NCI-H446 (cell line): Measurements from ENCODE around the gene TAF10.

Experiments
- DNase-seq, 2 experiments: peaks; one replicate each; lab custom pipeline; 2025; lab: John Stamatoyannopoulos, UW

The TAF10 gene

DNA sequence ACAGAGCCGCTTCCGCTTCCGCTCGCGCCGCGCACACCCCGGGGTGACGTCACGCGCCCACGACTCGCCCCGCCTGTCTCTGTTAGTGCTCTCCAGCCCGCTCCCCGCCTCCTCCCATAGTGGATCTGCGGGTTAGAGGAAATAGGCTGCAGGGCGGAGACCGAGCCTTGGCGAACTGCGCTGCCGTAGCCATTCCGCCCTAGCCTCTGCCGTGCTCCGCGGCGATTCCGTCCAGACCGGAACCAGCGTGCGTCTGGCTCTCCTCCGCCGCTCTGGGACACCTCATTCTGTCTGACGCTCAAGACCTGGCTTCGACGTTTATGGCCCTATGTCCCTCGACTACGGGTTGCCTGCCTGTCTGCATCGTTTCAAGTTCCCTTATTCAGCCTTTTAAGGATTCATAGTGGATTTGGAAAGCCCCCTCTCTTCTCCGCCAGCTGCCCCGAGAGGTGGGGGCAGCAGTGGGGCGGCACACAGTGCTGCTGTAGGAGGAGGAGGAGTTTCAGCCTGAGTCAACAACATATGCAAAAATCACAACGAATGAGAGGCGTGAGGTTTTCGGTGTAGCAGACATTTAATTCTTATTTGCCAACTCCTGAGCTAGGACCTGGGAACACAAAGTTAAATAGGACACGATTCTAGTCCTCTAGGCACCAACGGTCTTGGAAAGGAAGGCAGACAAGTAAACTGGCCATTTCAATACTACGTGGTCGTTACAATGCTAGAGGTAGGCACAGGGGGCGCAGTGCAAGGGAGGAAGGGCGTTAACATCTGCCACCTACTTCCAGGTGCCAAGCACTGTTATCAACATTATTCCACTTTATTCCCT lies at the start of gene TAF10:
TAF10 (minus strand) TSS at position 4 of the 829 bp plus-strand sequence. CDS start 27 bp downstream, outside the sequence.
- peak; percentile 77 to 93 for DNase-seq

DNA sequence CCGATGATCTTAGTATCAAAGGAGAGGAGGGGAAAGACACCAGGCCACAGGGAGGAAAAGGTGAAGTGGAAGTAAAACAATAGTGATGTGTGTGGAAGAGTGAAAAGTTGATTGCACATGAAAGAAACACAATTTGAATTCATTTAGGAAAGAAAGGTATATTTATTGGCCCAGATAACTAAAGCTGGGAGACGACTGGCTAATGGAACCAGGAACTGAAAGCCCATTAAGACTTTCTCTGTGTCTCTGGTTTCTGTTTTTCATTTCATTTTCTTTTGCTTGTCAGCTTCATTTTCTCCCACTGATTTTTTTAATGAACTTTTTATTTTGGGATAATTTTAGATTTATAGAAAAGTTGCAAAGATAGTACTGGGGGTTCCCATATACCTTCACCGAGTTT lies 48.7 kb upstream of the TAF10 start:
- DNase-seq = no peak

DNA sequence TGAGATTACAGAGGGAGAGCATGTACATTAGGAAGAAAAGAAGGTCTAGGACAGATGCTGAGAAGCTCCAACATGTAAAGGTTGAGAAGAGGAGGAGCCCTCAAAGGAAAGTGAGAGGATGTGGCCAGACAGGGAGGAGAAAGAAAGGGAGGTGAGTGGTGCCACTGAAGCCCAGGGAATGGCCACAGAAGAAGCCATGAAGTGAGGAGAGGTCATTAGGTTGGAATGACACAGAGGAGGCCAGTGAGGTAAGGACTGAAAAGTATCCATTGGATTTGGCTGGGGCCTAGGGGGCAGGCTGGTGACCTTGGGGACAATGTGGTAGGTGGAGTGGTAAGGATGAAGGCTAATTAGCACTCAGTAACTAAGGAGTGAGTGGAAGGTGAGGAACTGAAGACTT lies 46.6 kb upstream of the TAF10 start:
- no peak for DNase-seq

DNA sequence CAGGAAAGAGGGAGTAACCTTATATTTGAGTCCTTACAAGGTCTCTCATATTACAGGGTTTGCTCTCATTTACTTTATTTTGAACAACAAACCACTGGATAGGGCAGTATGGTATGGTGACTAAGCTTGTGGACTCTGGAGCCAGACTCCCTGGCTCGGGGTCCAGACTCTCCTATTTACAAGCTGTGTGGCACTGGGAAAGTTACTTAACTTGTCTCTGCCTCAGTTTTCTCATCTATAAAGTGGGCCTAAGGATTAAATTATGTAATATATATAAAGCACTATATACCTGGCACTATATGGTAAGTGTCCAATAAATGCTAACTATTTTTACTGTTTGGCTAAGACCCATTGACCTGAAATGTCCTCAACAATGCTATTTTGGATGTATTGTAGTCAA lies 45.3 kb upstream of the TAF10 start:
- DNase-seq = no peak

DNA sequence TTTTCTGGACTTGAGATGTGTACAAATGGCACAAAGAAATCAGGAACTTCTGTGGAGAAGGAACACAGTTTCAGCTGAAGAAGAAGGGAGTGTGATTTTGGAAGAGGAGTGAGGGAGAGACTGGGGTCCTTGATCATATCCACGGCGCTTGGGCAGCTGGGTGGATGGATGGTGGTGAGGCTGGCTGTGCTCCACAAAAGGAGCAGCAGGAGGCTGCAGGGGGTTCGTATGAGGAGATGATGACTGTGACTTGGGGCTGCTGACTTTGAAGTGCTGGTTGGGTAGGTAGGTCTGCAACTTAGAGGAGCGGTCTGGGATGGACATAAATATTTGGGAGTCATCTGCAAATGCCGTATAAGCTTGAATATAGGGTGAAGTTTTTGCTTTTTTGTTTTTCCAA lies 44.9 kb upstream of the TAF10 start:
- no peak for DNase-seq

DNA sequence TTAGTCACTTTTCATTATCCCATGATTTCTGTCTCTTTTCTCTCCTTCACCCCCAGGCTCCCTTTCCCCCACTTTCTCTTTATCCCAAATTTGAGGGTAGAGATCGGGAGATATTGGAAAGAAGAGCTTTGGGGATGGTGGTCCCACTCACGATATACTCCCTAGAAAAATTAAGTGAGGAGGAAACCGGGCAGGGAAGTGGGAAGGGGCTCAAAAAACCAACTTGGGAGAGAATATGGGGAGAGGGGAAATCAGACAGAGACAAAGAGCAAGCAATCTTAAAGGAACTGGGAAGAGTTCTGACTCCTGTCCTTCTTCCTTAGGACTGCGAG lies 44.5 kb upstream of the TAF10 start:
- DNase-seq = no peak

DNA sequence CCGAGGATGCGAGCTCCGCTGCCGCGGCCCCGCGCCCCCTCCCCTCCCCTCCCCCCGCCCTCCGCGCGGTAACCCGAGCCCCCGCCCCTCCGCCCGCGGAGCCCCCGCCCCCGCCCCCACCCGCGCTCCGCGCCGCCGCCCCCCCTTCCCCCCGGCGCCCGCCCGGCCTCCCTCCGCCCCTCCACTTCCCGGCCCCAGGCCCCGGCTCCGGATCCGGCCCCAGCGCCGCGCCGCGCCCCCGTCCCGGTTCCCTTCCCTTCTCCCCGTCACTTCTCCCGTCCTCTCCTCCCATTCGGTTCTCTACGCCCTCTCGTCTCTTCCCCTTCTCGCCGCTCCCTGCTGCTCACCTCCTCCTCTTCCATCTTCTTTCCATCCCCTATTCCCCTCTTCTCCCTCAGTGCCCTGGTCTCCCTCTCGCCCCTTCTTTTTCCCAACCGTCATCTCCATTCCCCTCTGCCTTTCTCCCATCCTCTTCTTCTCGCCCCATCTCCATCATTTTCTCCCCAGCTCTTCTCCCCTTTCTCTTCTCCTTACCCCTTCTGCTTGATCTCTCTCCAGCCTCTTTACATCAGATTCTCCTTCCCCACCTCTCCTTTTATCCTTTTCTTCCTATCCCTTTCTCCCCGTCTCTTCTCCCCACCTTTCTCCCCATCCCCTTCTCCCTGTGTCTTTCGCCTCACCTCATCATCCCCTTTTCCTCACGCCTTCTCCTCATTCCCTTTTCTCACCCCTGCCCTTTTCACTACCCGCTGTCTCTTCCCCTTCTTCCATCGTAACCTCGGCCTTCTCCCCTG lies 44.0 kb upstream of the TAF10 start, which contains the start of gene DCHS1:
DCHS1 (minus strand) TSS at position 20 of the 794 bp plus-strand sequence. CDS start 14,196 bp downstream, outside the sequence.
- DNase-seq = no peak

DNA sequence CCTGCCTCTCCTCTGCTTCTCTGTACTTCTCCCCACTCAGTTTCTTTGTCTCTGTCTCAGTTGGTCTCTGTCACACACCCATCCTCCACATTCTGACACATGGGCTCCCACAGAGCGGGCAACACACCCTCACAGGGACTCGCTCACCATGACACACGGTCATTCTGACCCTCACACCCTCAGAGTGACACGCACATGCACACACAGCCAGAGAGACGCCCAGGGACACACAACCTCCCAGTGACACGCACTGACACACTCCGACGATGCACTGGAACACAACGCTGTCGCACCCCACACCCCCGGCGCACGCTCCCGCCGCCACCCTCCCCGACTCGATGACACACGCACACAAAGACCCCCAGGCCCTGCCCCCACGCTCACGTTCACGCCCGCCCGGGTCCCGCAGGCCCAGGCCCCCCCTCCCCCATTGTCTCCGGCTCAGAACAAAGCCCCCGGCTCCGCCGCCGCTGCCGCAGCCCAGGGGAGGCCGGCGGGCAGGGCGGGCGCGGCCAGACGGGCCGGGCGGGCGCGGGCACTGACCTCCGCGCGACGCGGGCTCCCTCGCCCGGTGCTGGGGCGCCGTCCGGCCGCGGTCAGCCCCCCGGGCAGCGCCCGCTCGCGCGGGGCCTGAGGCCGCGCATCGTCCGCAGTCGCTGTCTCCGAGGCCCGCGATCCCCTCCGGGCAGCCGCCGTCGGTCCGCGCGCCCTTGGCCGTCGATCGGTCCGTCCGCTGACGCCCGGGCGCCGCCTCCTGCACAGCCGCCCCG lies 43.2 kb upstream of the TAF10 start:
- DNase-seq = no peak

DNA sequence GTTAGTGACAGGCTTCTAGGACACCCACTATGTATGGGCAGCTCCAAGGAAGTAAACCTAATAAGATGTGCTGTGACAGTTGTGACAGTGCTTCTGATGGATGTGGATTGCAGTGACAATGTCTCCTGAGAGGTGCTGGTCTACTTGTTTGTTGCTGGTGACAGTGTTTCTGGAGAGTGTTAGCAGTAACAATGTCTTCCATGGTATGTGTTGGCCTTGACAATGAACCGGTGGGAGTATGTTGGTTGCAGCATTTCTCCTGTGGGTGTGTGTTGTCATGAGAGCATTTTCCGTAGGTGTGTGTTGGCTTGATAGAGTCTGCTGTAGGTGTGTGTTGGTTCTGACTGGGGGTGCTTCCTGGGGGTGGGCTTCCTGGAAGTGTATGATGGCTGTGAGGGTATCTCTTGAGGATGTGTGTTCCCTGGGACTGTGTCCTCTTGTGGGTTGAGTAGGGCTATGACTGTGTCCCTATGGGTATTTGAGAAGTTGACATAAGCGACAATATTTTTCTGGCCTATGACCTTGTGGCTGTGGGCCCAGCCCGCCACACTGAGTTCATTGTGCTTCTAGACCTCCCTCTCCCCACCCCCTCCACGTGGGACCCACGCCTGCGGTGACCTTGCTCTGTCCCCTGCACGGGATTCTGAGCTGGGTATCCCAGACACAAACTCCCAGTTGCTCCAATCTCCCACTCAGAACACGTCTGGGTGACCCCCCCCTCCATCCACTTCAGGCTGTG lies 42.4 kb upstream of the TAF10 start:
- no peak for DNase-seq

DNA sequence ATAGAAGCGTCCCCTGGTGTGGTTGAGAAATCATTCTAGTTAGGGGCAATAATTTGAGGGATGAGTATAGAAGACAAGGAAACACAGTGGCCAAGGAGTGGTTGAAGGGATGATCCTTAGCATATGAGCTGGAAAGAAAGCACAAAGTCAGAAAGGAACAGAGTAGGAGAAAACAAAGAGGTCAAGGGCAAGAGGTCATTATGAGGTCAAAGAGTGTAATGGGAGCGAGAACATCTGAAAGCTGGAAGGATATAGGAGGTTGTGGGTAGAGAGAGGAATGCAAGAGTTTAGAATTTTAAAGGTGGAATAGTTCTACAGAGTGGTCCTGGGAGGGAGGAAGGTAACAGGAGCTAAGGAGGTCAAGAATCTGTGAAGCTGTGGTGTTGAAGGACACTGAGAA lies 41.6 kb upstream of the TAF10 start:
- DNase-seq = no peak

DNA sequence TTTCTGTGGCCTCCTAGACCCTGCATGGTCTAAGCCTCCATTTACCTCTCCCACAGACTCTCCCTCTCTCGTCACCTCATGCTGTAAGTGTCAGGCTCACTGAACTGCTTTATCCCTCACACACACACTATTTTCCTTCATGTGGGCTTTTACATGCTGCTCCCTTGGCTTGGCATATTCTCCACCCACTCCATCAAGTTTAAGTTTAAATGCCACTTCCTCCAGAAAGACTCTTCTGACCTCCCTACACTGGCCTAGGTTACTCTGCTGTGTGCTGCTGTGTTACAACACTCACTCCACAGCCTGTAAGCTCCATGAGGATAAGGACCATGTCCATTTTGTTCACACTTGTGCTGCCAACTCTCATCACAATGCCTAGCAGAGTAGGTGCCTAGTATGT lies 41.1 kb upstream of the TAF10 start:
- no peak for DNase-seq

DNA sequence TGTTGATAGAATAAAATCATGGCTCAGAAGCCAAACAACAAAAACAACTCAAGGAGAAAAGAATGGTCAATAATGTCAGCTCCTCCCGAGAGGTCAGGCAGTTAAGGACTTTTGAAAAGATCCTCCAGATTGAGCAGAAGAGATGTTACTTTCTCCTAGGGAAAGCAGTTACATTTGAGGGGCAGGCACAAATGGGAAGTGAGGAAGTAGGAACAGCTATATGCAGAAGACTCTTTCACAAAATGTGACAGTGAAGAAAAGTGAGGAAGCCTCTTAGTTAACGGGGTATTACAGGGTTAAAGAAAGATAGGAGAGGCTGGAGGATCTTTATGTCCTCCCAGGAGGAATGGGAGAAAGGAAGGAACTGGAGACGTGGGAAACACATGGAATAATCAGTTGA lies 40.2 kb upstream of the TAF10 start:
- no peak for DNase-seq

DNA sequence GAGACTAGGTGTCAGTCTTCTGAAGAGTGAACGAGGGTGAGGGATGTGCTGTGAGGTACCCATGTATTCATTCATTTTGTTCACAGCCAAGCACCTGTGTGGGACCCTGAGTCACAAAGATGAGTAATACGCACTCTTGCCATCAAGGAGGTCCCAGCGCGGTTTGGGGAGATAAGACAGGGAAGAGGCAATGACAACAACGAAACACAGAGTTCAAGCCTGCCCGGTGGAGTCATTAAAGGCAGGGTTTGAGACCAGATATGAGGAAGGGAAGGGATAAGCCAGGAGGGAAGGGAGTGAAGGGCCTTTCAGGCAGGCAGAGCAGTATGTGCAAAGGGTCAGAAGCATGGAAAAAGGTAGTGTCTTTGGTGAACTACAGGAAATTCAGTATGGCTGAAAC lies 39.0 kb upstream of the TAF10 start:
- DNase-seq = no peak

DNA sequence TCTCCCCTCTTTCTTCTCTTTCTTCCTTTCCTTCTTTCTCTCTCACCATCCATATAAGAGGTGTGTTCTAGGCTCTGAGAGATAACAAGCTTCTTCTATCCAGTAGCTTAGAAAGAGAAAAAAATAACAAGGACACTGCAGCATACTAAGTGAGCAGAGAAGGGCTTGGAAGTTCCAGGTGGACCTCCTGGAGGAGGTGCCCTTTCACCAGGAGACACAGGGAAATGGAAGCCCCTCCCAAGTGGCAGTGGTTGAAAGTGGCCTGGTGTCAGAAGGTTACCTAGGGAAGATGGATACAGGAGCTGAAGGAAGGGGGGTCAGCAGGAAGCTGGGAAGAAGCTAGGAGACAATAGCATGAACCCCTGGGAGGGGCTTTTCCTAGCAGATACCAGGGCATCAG lies 38.1 kb upstream of the TAF10 start:
- DNase-seq = no peak

DNA sequence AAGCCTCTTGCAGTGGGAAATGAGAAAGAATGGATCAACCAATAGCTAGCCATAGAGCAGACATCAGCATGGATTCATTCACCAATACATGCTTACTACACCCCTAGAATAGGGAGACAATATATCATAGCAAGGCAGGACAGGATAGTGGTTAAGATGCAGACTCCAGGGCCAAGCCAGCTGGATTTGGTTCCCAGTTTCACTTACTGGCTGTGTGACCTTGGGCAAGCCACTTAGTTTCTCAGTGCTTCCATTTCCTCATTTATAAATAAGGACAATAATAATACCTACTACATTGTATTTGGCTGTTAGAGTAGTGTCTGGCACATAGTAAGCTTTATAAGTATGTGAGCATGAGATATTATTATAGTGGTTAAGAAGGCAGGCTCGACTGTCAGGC lies 36.5 kb upstream of the TAF10 start:
- DNase-seq = no peak

DNA sequence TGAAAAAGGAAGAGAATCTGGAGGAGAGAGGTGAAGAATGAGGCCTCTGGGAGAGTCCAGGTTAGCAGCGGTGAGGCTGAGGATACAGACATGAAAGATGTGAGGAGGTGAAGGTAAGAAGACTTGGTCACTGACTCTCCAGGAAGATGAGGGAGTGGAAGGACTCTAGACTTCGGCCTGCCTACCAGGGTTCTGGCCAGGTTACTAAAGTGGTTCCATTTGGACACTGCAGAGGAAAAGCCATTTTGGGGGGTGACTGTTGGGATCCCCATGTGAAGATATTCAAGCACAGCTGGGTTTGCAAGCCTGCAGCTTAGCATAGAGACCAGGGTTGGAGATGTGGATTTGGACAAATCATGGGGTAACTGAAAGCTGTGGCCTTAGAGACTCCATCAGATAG lies 35.8 kb upstream of the TAF10 start:
- DNase-seq = no peak

DNA sequence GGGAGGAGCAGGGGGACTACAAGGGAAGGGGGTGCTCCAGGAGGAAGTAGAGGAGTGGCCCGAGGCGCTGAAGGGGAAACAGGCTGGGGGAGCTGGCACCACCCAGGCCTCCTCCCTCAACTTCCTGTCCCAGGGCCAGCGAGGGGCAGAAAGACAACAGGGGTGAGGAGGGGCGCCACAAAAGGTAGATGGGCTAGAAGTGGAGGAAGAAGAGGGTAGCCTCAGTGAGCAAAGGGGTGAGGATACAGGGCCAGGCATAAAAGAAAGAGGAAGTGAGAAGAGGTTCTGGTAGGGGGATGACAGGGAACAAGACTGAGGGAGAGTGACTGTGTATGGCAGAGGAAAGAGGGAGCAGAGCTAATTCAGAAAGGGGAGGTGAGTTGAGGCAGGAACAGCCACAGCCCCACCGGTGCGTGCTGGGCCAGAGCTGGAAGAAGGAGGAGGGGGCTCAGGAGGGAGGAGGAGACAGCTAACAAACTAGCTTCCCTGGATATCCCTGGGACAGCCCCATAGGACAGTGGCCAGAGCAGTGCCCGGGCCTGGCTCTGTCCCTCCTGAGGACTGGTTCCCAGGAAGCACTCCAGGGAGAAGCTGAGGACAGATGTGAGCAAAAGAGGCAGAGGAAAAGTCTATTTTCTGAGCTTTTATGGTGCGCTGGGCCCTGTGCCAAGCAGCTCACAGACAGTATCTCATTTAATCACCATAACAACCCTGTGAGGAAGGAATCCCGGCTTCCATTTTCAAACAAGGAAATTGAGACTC lies 35.1 kb upstream of the TAF10 start:
- no peak for DNase-seq

DNA sequence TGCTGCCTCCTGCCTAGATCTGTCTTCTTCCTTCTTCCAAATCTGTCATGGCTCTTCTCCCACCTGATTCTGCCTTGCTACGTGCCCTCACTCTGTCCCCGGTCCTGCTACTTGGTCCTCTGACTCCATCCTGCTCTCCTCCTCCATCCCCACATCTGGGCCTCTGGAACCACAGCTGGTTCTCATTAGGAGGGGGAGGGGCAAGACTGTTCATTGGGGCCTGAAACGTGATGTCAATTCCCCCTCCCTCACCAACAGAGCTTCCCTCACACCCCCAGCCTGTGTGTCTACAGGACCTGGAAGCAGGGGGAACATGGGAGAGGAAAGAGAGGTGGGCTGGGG lies 34.5 kb upstream of the TAF10 start:
- DNase-seq = no peak

DNA sequence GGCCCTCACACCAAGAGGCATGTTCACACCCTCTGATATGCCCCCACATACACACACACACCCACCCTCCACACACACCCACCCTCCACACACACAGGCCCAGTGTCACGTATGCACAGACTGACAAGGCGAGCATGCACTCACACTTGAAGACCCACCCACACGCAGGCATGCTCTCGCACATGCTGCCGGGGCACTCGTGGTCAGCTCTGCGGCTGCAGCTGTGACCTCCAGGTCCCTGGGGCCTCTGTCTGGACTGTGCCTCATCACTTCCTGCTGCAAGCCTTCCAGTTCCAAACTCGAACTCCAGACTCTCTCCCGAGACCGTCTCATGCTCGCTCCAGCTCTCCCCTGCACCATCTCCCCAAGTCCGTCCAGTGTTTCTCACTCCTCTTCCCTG lies 34.1 kb upstream of the TAF10 start:
- DNase-seq = no peak

DNA sequence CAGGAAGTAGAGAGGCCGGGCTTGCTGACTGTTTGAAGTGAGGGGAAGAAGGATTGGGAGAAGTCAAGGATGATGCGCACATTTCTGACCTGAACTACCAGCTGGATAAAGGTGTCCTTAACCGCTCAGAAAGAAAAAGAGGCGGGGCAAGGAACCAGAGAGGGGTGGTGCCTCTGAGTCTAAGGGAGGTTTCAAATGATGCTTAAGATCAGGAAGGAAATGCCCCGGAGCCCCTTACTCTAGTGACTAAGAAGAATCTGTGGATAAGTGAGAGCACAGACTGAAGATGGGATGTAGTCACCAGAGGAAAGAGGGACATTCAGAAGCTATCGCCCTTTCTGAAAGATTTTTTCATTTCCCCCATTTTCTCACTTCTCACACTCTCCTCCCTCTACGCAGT lies 30.9 kb upstream of the TAF10 start:
- DNase-seq = no peak

DNA sequence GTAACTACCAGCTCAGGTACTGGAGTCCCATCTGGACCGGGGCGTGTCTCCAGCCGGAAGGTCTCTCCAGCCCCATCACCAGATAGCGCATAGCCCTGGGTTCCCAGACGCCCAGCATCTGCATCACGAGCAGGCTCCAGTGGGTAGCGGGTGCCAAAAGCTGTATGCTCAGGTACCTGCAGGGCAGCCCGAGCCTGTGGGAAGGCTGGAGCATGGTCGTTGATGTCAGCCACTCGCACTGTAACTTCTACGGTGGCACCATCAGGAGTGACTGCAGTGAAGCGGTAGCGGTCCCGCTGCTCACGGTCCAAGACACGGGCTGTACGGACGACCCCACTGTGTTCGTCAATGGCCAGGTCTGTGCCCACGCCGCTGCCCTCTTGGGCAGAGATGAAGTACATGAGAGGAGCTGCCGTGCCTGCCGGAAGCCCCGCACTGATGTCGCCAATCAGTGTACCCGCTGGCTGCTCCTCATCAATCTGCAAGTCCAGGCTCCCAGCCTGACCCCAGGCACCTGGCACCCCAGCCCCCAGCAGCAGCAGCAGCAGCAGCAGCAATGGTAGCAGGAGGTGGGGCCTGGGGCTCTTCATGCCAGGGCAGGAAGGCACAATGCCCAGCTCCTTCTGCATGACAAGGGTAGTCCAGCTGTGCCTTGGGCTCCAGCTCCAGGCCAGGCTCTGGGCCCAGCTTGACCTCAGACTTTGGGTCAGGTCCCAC lies 29.1 kb upstream of the TAF10 start:
- no peak for DNase-seq
